PC-3 (cell line): Measurements from ENCODE around the gene ATP4A. TPM values are rescaled to one million over a fixed set of nuclear protein-coding genes. Genes with fewer than 3 reads are reported as not detected.

ENCODE experiments used
- ATAC-seq: fragments of 200-7000 bp; cut with Tn5 transposase; 2 replicates; pipeline ENCODE4 v1.9.1; 2020; ENCODE audit warnings: mild to moderate bottlenecking, moderate library complexity
- BruUV-seq: library from RNA; stranded (reverse); fragments of 400-500 nt; replicated peaks from 2 replicates; lab custom pipeline; 2021; lab: Mats Ljungman, UMichigan
- CTCF ChIA-PET: fragments of 300-600 bp; sonication (Branson Sonifier 250); formaldehyde crosslinking; loops from one replicate; lab custom pipeline; 2022; ENCODE audit warnings: antibody characterized with exemption; lab: Charles Lee
- POLR2A ChIA-PET: fragments of 300-600 bp; sonication (Branson Sonifier 250); formaldehyde crosslinking; loops from one replicate; lab custom pipeline; 2022; ENCODE audit warnings: antibody characterized with exemption; ENCODE audit not compliant: unreplicated experiment; lab: Charles Lee
- DNase-seq: peaks from one replicate; pipeline ENCODE4 v3.0.0-alpha.2; 2015
- H2AFZ ChIP-seq: fragments of 300-600 bp; sonication (generic); 2 replicates; pipeline ENCODE4 v1.6.0; 2016; ENCODE audit warnings: antibody characterized with exemption, low read length
- H3F3A ChIP-seq: fragments of 300-600 bp; sonication (generic); one replicate; pipeline ENCODE4 v1.6.0; 2017; ENCODE audit warnings: antibody characterized with exemption, low read length, control low read depth, mild to moderate bottlenecking; ENCODE audit not compliant: unreplicated experiment
- H3K27ac ChIP-seq: fragments of 300-600 bp; sonication (generic); 2 replicates; pipeline ENCODE4 v1.5.1; 2016; ENCODE audit warnings: mild to moderate bottlenecking, low read length
- H3K27me3 ChIP-seq: fragments of 300-600 bp; sonication (generic); 2 replicates; pipeline ENCODE4 v1.6.1; 2016; ENCODE audit warnings: low read length, mixed read lengths
- H3K36me3 ChIP-seq: fragments of 300-600 bp; sonication (generic); 2 replicates; pipeline ENCODE4 v1.6.1; 2016; ENCODE audit warnings: low read depth, mixed run types, low read length, mixed read lengths
- H3K4me1 ChIP-seq: fragments of 300-600 bp; sonication (generic); 2 replicates; pipeline ENCODE4 v1.5.1; 2016; ENCODE audit warnings: low read length; ENCODE audit not compliant: insufficient read depth
- H3K4me2 ChIP-seq: fragments of 300-600 bp; sonication (generic); 2 replicates; pipeline ENCODE4 v1.6.0; 2016; ENCODE audit warnings: low read length
- H3K4me3 ChIP-seq: fragments of 300-600 bp; sonication (generic); 2 replicates; pipeline ENCODE4 v1.5.1; 2016; ENCODE audit warnings: mild to moderate bottlenecking, low read length, mixed read lengths
- H3K79me2 ChIP-seq: fragments of 300-600 bp; sonication (generic); 2 replicates; pipeline ENCODE4 v1.6.1; 2017; ENCODE audit warnings: low read length, mixed read lengths
- H3K9ac ChIP-seq: fragments of 300-600 bp; sonication (generic); 2 replicates; pipeline ENCODE4 v1.6.0; 2016; ENCODE audit warnings: mild to moderate bottlenecking, low read length
- H3K9me2 ChIP-seq: fragments of 300-600 bp; sonication (generic); replicated peaks from 2 replicates; pipeline ENCODE4 v1.6.1; 2016; ENCODE audit warnings: mixed run types, low read length, mixed read lengths
- H3K9me3 ChIP-seq: fragments of 300-600 bp; sonication (generic); 2 replicates; pipeline ENCODE4 v1.6.1; 2016; ENCODE audit warnings: low read length, mixed read lengths
- H4K20me1 ChIP-seq: fragments of 300-600 bp; sonication (generic); 2 replicates; pipeline ENCODE4 v1.6.1; 2016; ENCODE audit warnings: low read length, mixed read lengths
- CTCF ChIP-seq: fragments of 300-600 bp; sonication (generic); conservative IDR thresholded peaks from 2 replicates; pipeline ENCODE4 v1.5.1; 2017; ENCODE audit warnings: antibody characterized with exemption, low read depth, mild to moderate bottlenecking, low read length
- EZH2 ChIP-seq: fragments of 300-600 bp; sonication (generic); IDR thresholded peaks from one replicate; pipeline ENCODE4 v1.6.1; 2017; ENCODE audit warnings: antibody characterized with exemption, mild to moderate bottlenecking, low read length; ENCODE audit not compliant: unreplicated experiment
- EZH2phosphoT487 ChIP-seq: fragments of 300-600 bp; sonication (generic); IDR thresholded peaks from 2 replicates; pipeline ENCODE4 v1.6.1; 2018; ENCODE audit warnings: mild to moderate bottlenecking, antibody characterized with exemption, low read length, borderline replicate concordance
- intact Hi-C: fragments of 100-400 bp; cut with micrococcal nuclease; formaldehyde crosslinking; loops from 2 replicates; pipeline ENCODE4 v1.9.0; 2023
- total RNA-seq: library from RNA; depleted of rRNA; stranded (reverse); fragments of >200 nt; gene quantifications from 2 replicates; pipeline ENCODE4 v1.2.3, GENCODE V29; 2014

ATP4A gene
- total RNA-seq, 1 experiment from 2014 or later: not detected

- H3K9ac ChIP-seq: no peak overlapping the region
- DNase-seq: no peak
- H3K4me1 ChIP-seq: peaks cover 5% of the 10 kb centered on the region; the same call in 1 of the 2 replicates
- no peaks in the 10 kb centered on the region for H3K79me2 ChIP-seq
- H3K9me2 ChIP-seq: no peaks in the 10 kb centered on the region
- ChIA-PET CTCF (no interaction called here), POLR2A (no interaction called here)
- H3F3A ChIP-seq: no peaks in the 10 kb centered on the region
- no peak overlapping the region for H3K4me3 ChIP-seq
- no peaks in the 10 kb centered on the region for H3K27me3 ChIP-seq
- TF ChIP-seq EZH2 (no peak), CTCF (no peak), EZH2phosphoT487 (no peak)
- intact Hi-C loops: no loop called here
- H3K36me3 ChIP-seq: no peaks in the 10 kb centered on the region
- H4K20me1 ChIP-seq: no peaks in the 10 kb centered on the region
- no peak for ATAC-seq
- H3K9me3 ChIP-seq: no peaks in the 10 kb centered on the region
- no TSS peak for BruUV-seq
- no peak overlapping the region for H3K27ac ChIP-seq
- H2AFZ ChIP-seq: no peak overlapping the region
- H3K4me2 ChIP-seq: no peak overlapping the region
Measured at GRCh38 chr19:35557539-35558399, 5.7 kb downstream of the ATP4A start.

GRCh38 chr19:35556846-35557538 is 6.5 kb downstream of the ATP4A start:
- ChIA-PET POLR2A (no interaction called here), CTCF (no interaction called here)
- no TSS peak for BruUV-seq
- Histone ChIP-seq H3K27me3 (no peaks in the 10 kb centered on the region), H3K4me2 (no peak overlapping the region), H3K4me3 (no peak overlapping the region), H3K9ac (no peak overlapping the region), H4K20me1 (no peaks in the 10 kb centered on the region), H3K27ac (no peak overlapping the region), H3K36me3 (no peaks in the 10 kb centered on the region), H2AFZ (no peak overlapping the region), H3F3A (no peaks in the 10 kb centered on the region), H3K9me3 (no peaks in the 10 kb centered on the region), H3K9me2 (no peaks in the 10 kb centered on the region), H3K4me1 (peaks cover 5% of the 10 kb centered on the region; the same call in 1 of the 2 replicates), H3K79me2 (no peaks in the 10 kb centered on the region)
- intact Hi-C loops: no loop called here
- TF ChIP-seq EZH2phosphoT487 (no peak), EZH2 (no peak), CTCF (no peak)
- DNase-seq (no peak), ATAC-seq (no peak)
